ENCODE results near the gene NTNG1. TPM values are rescaled to one million over a fixed set of nuclear protein-coding genes. Genes with fewer than 3 reads are reported as not detected.

NTNG1 gene
- total RNA-seq, 4 donors from 2014 or later: 0.20 to 3.0 (median 1.0) TPM

- WGBS, 2 donors (ENCODE audit: low coverage in 1 of 2): 62 to 67% methylated on average over 3 of the region's 3 CpGs
- H3K36me3 ChIP-seq: no peaks in the 10 kb centered on the region
- no peaks in the 10 kb centered on the region for H3K27me3 ChIP-seq
- H3K4me1 ChIP-seq: no peaks in the 10 kb centered on the region
- H3K4me3 ChIP-seq: no peak overlapping the region
- H3K27ac ChIP-seq: no peak overlapping the region
- no peak for TF ChIP-seq POLR2A (IDR thresholded peaks at IDR 0.05)
- TF ChIP-seq POLR2AphosphoS5 (IDR thresholded peaks at IDR 0.05): no peak
- no peak for TF ChIP-seq EP300 (IDR thresholded peaks at IDR 0.05)
- TF ChIP-seq CTCF (IDR thresholded peaks at IDR 0.05): no peak
- ATAC-seq: no peak
- no peaks in the 10 kb centered on the region for H3K9me3 ChIP-seq
These were observed 41.9 kb upstream of the NTNG1 start for GRCh38 chr1:107098961-107099360.

GRCh38 chr1:107100331-107100984, 40.4 kb upstream of the NTNG1 start:
- WGBS, 2 donors (ENCODE audit: low coverage in 1 of 2): 60 to 75% methylated on average over 2 to 3 of the region's 3 CpGs
- Histone ChIP-seq H3K27ac (no peak overlapping the region), H3K4me3 (no peak overlapping the region), H3K4me1 (no peaks in the 10 kb centered on the region), H3K9me3 (no peaks in the 10 kb centered on the region), H3K36me3 (no peaks in the 10 kb centered on the region), H3K27me3 (no peaks in the 10 kb centered on the region)
- TF ChIP-seq EP300 (IDR thresholded peaks at IDR 0.05) (no peak), POLR2AphosphoS5 (IDR thresholded peaks at IDR 0.05) (no peak), CTCF (IDR thresholded peaks at IDR 0.05) (no peak), POLR2A (IDR thresholded peaks at IDR 0.05) (no peak)
- ATAC-seq: no peak

- Histone ChIP-seq H3K27ac (no peak overlapping the region), H3K4me1 (no peaks in the 10 kb centered on the region), H3K27me3 (no peaks in the 10 kb centered on the region), H3K9me3 (no peaks in the 10 kb centered on the region), H3K4me3 (no peak overlapping the region), H3K36me3 (no peaks in the 10 kb centered on the region)
- no peak for ATAC-seq
- TF ChIP-seq POLR2A (IDR thresholded peaks at IDR 0.05) (no peak), EP300 (IDR thresholded peaks at IDR 0.05) (no peak), CTCF (IDR thresholded peaks at IDR 0.05) (no peak), POLR2AphosphoS5 (IDR thresholded peaks at IDR 0.05) (no peak)
- WGBS, 2 donors (ENCODE audit: low coverage in 1 of 2): 80 to 88% methylated on average over 3 of the region's 3 CpGs
These were observed 34.9 kb upstream of the NTNG1 start for GRCh38 chr1:107105914-107106313.

GRCh38 chr1:107110326-107110725, 30.5 kb upstream of the NTNG1 start:
- Histone ChIP-seq H3K4me3 (no peak overlapping the region), H3K4me1 (no peaks in the 10 kb centered on the region), H3K27me3 (no peaks in the 10 kb centered on the region), H3K9me3 (no peaks in the 10 kb centered on the region), H3K27ac (no peak overlapping the region), H3K36me3 (no peaks in the 10 kb centered on the region)
- WGBS, 2 donors (ENCODE audit: low coverage in 1 of 2): 41 to 57% methylated on average over 4 of the region's 4 CpGs
- TF ChIP-seq POLR2A (IDR thresholded peaks at IDR 0.05): no peak
- no peak for TF ChIP-seq CTCF (IDR thresholded peaks at IDR 0.05)
- TF ChIP-seq EP300 (IDR thresholded peaks at IDR 0.05): no peak
- no peak for TF ChIP-seq POLR2AphosphoS5 (IDR thresholded peaks at IDR 0.05)
- ATAC-seq: no peak

GRCh38 chr1:107116306-107116790, 24.5 kb upstream of the NTNG1 start:
- no peaks in the 10 kb centered on the region for H3K36me3 ChIP-seq
- no peaks in the 10 kb centered on the region for H3K9me3 ChIP-seq
- no peaks in the 10 kb centered on the region for H3K27me3 ChIP-seq
- no peaks in the 10 kb centered on the region for H3K4me1 ChIP-seq
- H3K27ac ChIP-seq: no peak overlapping the region
- no peak for ATAC-seq
- TF ChIP-seq POLR2AphosphoS5 (IDR thresholded peaks at IDR 0.05) (no peak), CTCF (IDR thresholded peaks at IDR 0.05) (no peak), POLR2A (IDR thresholded peaks at IDR 0.05) (no peak), EP300 (IDR thresholded peaks at IDR 0.05) (no peak)
- no peak overlapping the region for H3K4me3 ChIP-seq
